A673 (cell line): ENCODE data around the gene OR4N5. TPM values are rescaled to one million over a fixed set of nuclear protein-coding genes. Genes with fewer than 3 reads are reported as not detected.
"Not testable (repeated sequence)": the region's sequence is repeated elsewhere in the genome, so short reads cannot be mapped to it uniquely, and the experiment has no call there.

Experiments used
- Bru-seq: library from RNA; stranded (reverse); fragments of 400-500 nt; gene quantifications from one replicate; lab custom pipeline; 2021; lab: Mats Ljungman, UMichigan
- BruChase-seq, 2 experiments: library from RNA; stranded (reverse); fragments of 400-500 nt; gene quantifications; one replicate each; lab custom pipeline; 2021; lab: Mats Ljungman, UMichigan
- BruUV-seq: library from RNA; stranded (reverse); fragments of 400-500 nt; replicated peaks from 2 replicates; lab custom pipeline; 2021; lab: Mats Ljungman, UMichigan
- CTCF ChIA-PET: fragments of 300-600 bp; sonication (Branson Sonifier 250); formaldehyde crosslinking; loops from one replicate; lab custom pipeline; 2022; ENCODE audit warnings: antibody characterized with exemption; lab: Charles Lee
- POLR2A ChIA-PET: fragments of 300-600 bp; sonication (Branson Sonifier 250); formaldehyde crosslinking; loops from one replicate; lab custom pipeline; 2022; ENCODE audit warnings: antibody characterized with exemption; ENCODE audit not compliant: low non-redundant PET; lab: Charles Lee
- DNase-seq: peaks from one replicate; pipeline ENCODE4 v3.0.0-alpha.2; 2015; ENCODE audit warnings: low spot score
- H3K27ac ChIP-seq: fragments of 200-600 bp; sonication (generic); 2 replicates; pipeline ENCODE4 v1.5.1; 2016; ENCODE audit warnings: mixed run types, low read depth, mild to moderate bottlenecking, mixed read lengths, antibody characterized with exemption, low read length; ENCODE audit not compliant: poor library complexity, severe bottlenecking
- H3K27me3 ChIP-seq: fragments of 200-600 bp; sonication (generic); replicated peaks from 2 replicates; pipeline ENCODE4 v1.6.1; 2017; ENCODE audit warnings: mixed run types, low read depth, mild to moderate bottlenecking, mixed read lengths, antibody characterized with exemption, low read length; ENCODE audit not compliant: insufficient read depth, poor library complexity
- H3K36me3 ChIP-seq: fragments of 200-600 bp; sonication (generic); 2 replicates; pipeline ENCODE4 v1.6.1; 2016; ENCODE audit warnings: mixed run types, mild to moderate bottlenecking, mixed read lengths, antibody characterized with exemption, low read length; ENCODE audit not compliant: insufficient read depth, poor library complexity, severe bottlenecking
- H3K4me1 ChIP-seq: fragments of 200-600 bp; sonication (generic); 2 replicates; pipeline ENCODE4 v1.6.1; 2017; ENCODE audit warnings: mixed run types, mild to moderate bottlenecking, mixed read lengths, antibody characterized with exemption, low read length; ENCODE audit not compliant: insufficient read depth, poor library complexity, severe bottlenecking
- H3K4me3 ChIP-seq: fragments of 200-600 bp; sonication (generic); 2 replicates; pipeline ENCODE4 v1.5.1; 2016; ENCODE audit warnings: low read depth, mixed run types, mild to moderate bottlenecking, mixed read lengths, low read length; ENCODE audit not compliant: poor library complexity, severe bottlenecking
- H3K9me3 ChIP-seq: fragments of 200-600 bp; sonication (generic); 2 replicates; pipeline ENCODE4 v1.6.1; 2016; ENCODE audit warnings: mixed run types, low read depth, mild to moderate bottlenecking, mixed read lengths, antibody characterized with exemption, low read length; ENCODE audit not compliant: poor library complexity, severe bottlenecking
- CTCF ChIP-seq: fragments of 300-800, 200-600 bp; sonication (generic); conservative IDR thresholded peaks from 2 replicates; pipeline ENCODE4 v1.5.1; 2017; ENCODE audit warnings: low read depth, mild to moderate bottlenecking, antibody characterized with exemption, low read length, moderate library complexity, mixed read lengths
- EZH2 ChIP-seq: fragments of 200-600 bp; sonication (generic); IDR thresholded peaks from 2 replicates; pipeline ENCODE4 v1.6.1; 2017; ENCODE audit warnings: borderline replicate concordance, low read depth, mild to moderate bottlenecking, mixed read lengths, antibody characterized with exemption, low read length; ENCODE audit not compliant: poor library complexity, severe bottlenecking
- intact Hi-C: fragments of 100-400 bp; cut with micrococcal nuclease; formaldehyde crosslinking; loops from one replicate; pipeline ENCODE4 v1.10.0; 2022; ENCODE audit not compliant: unreplicated experiment
- long read RNA-seq: library from polyadenylated mRNA; stranded (forward); transcript quantifications from one replicate; pipeline ENCODE4 v2.0.0, GENCODE V29; 2022
- total RNA-seq: library from RNA; stranded (reverse); gene quantifications from 2 replicates; pipeline ENCODE4 v1.2.3, GENCODE V29; 2021

The OR4N5 gene
- total RNA-seq, result not detected in 2 replicates
- Bru-seq, nascent RNA, result not detected
- not detected for BruChase-seq, experiment 1, labeled RNA remaining after a 2-hour chase
- BruChase-seq, experiment 2, labeled RNA remaining after a 6-hour chase, result not detected
- long read RNA-seq, result 0 reads

- no TSS peak for BruUV-seq
- H3K27ac ChIP-seq, result no peak within 1 kb of the TSS
- H3K4me3 ChIP-seq, result no peak within 1 kb of the TSS
- no peak for TF ChIP-seq EZH2
- TF ChIP-seq CTCF, result no peak
- H3K27me3 ChIP-seq, result peaks cover 10% of the 10 kb centered on the region
- intact Hi-C loops, result no loop called here
- ChIA-PET POLR2A (no interaction called here), CTCF (no interaction called here)
- no peaks in the 10 kb centered on the region for H3K9me3 ChIP-seq
- no peaks in the 10 kb centered on the region for H3K36me3 ChIP-seq
- H3K4me1 ChIP-seq, result no peaks in the 10 kb centered on the region
- no peak for DNase-seq
Observed at GRCh38 chr14:20138520-20138919, at the start of gene OR4N5. Gene OR4N5, plus strand, starts transcription at chr14:20138820. Its CDS starts 4,916 bp downstream, at chr14:20143736.

DNA sequence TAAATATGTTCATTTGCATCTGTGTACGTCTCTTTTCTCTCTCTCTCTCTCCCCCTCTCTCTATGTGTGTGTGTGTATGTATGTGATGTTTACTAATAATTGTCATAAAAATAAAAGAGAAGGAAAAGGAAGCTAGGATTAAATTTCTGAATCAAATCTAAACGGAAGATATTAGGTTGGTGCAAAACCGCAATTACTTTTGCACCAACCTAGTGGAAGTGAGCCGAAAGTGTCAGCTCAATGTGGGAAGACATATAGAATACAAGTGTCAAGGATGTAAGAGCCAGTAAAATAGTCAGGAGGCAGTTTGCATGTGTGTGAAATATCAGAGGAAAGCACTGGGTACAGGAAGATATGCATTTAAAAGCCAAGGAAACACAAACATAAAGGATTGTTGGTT, 46.6 kb upstream of the OR4N5 start:
- Histone ChIP-seq H3K4me1 (no peaks in the 10 kb centered on the region), H3K36me3 (no peaks in the 10 kb centered on the region), H3K4me3 (no peak overlapping the region), H3K27me3 (no peaks in the 10 kb centered on the region), H3K27ac (no peak overlapping the region), H3K9me3 (no peaks in the 10 kb centered on the region)
- TF ChIP-seq EZH2 (no peak), CTCF (no peak)
- ChIA-PET POLR2A (no interaction called here), CTCF (no interaction called here)
- no TSS peak for BruUV-seq
- no peak for DNase-seq
- intact Hi-C loops, result no loop called here

DNA sequence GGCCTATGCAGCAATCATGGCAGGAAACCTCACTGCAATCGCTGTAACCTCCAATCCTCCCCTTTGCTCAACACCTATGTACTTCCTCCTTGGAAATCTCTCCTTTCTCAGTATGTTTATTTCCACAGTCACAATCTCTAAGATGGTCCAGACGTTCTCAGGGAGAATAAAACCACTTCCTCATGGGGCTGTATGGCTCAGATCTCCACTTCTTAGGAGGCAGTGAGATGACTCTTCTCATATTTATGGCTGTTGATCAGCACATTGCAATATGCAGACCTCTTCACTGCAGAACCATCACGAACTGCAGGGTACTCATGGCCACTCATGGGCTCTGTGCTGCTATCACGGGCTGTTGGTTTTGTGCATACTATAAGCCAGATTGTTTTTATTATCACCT, 45.2 kb upstream of the OR4N5 start:
- ChIA-PET CTCF (no interaction called here), POLR2A (no interaction called here)
- Histone ChIP-seq H3K9me3 (no peaks in the 10 kb centered on the region), H3K27me3 (no peaks in the 10 kb centered on the region), H3K36me3 (no peaks in the 10 kb centered on the region), H3K4me3 (no peak overlapping the region), H3K4me1 (no peaks in the 10 kb centered on the region), H3K27ac (no peak overlapping the region)
- DNase-seq, result no peak
- intact Hi-C loops, result no loop called here
- BruUV-seq, result no TSS peak
- no peak for TF ChIP-seq CTCF
- no peak for TF ChIP-seq EZH2

DNA sequence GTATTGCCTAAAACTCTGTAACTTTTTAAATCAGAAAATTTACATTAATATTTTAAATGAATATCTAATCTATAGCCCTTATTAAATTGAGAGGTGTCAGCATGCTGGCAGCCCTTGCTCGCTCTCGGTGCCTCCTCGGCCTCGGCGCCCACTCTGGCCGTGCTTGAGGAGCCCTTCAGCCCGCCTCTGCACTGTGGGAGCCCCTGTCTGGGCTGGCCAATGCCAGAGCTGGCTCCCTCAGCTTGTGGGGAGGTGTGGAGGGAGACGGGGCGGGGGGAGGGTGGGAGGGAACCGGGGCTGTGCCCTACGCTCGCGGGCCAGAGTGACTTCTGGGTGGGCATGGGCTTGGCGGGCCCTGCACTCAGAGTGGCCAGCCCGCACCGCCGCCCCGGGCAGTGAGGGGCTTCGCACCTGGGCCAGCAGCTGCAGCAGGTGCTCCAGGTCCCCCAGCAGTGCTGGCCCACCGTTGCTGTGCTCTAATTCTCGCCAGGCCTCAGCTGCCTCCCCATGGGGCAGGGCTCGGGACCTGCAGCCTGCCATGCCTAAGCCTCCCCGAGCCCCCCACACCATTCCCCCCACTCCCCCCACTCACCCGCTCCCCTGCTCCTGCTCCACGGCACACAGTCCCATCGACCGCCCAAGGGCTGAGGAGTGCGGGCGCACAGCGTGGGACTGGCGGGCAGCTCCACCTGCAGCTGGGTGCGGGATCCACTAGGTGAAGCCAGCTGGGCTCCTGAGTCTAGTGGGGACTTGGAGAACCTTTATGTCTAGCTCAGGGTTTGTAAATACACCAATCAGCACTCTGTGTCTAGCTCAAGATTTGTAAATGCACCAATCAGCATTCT, 39.5 kb upstream of the OR4N5 start:
- H3K27ac ChIP-seq, H3K4me3 ChIP-seq, intact Hi-C loops, H3K27me3 ChIP-seq, H3K4me1 ChIP-seq, CTCF ChIA-PET, POLR2A ChIA-PET, DNase-seq, BruUV-seq, H3K9me3 ChIP-seq, H3K36me3 ChIP-seq: not testable (repeated sequence)
